HepG2 (cell line): ENCODE measurements around the gene IER2. TPM values are rescaled to one million over a fixed set of nuclear protein-coding genes. Genes with fewer than 3 reads are reported as not detected.

ENCODE experiments used
- DNMT3B ChIP-seq: conservative IDR thresholded peaks from 2 replicates; pipeline ENCODE4 v1.6.1; 2016; ENCODE audit warnings: missing biosample characterization, control low read depth
- FOXC1 ChIP-seq: sonication (generic); formaldehyde crosslinking; IDR thresholded peaks from 2 replicates; pipeline ENCODE4 v1.8.0; 2022; ENCODE audit warnings: mild to moderate bottlenecking, missing genetic modification reagents, borderline replicate concordance
- PPARG ChIP-seq: conservative IDR thresholded peaks from 2 replicates; pipeline ENCODE4 v1.6.1; 2016; ENCODE audit warnings: missing biosample characterization, missing genetic modification reagents
- TBL1XR1 ChIP-seq: fragments of 150-350 bp; IDR thresholded peaks from 2 replicates; pipeline ENCODE4 v1.6.1; 2014; ENCODE audit warnings: borderline replicate concordance, low read length; ENCODE audit not compliant: partially characterized antibody
- ZBTB1 ChIP-seq: sonication (generic); formaldehyde crosslinking; IDR thresholded peaks from 2 replicates; pipeline ENCODE4 v1.4.0; 2020; ENCODE audit warnings: missing genetic modification reagents, borderline replicate concordance
- ZNF788 ChIP-seq: sonication (generic); formaldehyde crosslinking; IDR thresholded peaks from 2 replicates; pipeline ENCODE4 v1.5.0; 2020; ENCODE audit warnings: mild to moderate bottlenecking, missing genetic modification reagents, borderline replicate concordance
- polyA plus RNA-seq, 8 experiments: library from polyadenylated mRNA; depleted of rRNA in 3 of 8; stranded (reverse) in 7 of 8; unstranded in 1 of 8; fragments of >200 nt; fragmentation: Illumina TruSeq in 4 of 8; extraction: Trizol in 4 of 8; gene quantifications; 2 replicates each; pipeline versions ENCODE4 v1.2.1 to v1.2.3, GENCODE V29; 2011 to 2016; ENCODE audit warnings: low read depth in 4 of 8, missing spikeins in 1 of 8, mixed read lengths in 1 of 8; ENCODE audit not compliant: insufficient read depth in 1 of 8
- total RNA-seq, 5 experiments: library from RNA; depleted of rRNA; stranded (reverse); fragments of >200 nt; fragmentation: Illumina TruSeq; extraction: Trizol; gene quantifications; 2 replicates each; pipeline ENCODE4 v1.2.3, GENCODE V29; 2016; ENCODE audit warnings: low read depth in 1 of 5
- TF ChIP-seq, protein P1 (sequence below): sonication (generic); formaldehyde crosslinking; IDR thresholded peaks from 2 replicates; pipeline ENCODE4 v1.4.0; 2020; ENCODE audit warnings: missing genetic modification reagents, borderline replicate concordance
- TF ChIP-seq, protein P2 (sequence below), 2 experiments: sonication (generic) in 1 of 2; formaldehyde crosslinking in 1 of 2; IDR thresholded peaks; 2 replicates each; pipeline versions ENCODE4 v1.5.1 to v1.6.1; 2011 to 2020; ENCODE audit warnings: borderline replicate concordance in 1 of 2, low read depth in 1 of 2, low read length in 1 of 2, mild to moderate bottlenecking in 1 of 2, missing genetic modification reagents in 1 of 2, moderate library complexity in 1 of 2
- TF ChIP-seq, protein P3 (sequence below): IDR thresholded peaks from 2 replicates; pipeline ENCODE4 v1.6.1; 2016; ENCODE audit warnings: mild to moderate bottlenecking
- TF ChIP-seq, protein P4 (sequence below): sonication (generic); formaldehyde crosslinking; IDR thresholded peaks from 2 replicates; pipeline ENCODE4 v1.9.0; 2022; ENCODE audit warnings: low read depth, missing genetic modification reagents
- TF ChIP-seq, protein P5 (sequence below): sonication (generic); formaldehyde crosslinking; IDR thresholded peaks from 2 replicates; pipeline ENCODE4 v1.9.0; 2021; ENCODE audit warnings: mild to moderate bottlenecking, missing genetic modification reagents

The IER2 gene
- total and polyA plus RNA-seq, 2 of the 13 experiments (the other 11 are each of a cell fraction or from before 2014, with no cell fraction given), result 10.1 to 14.3 TPM

DNA sequence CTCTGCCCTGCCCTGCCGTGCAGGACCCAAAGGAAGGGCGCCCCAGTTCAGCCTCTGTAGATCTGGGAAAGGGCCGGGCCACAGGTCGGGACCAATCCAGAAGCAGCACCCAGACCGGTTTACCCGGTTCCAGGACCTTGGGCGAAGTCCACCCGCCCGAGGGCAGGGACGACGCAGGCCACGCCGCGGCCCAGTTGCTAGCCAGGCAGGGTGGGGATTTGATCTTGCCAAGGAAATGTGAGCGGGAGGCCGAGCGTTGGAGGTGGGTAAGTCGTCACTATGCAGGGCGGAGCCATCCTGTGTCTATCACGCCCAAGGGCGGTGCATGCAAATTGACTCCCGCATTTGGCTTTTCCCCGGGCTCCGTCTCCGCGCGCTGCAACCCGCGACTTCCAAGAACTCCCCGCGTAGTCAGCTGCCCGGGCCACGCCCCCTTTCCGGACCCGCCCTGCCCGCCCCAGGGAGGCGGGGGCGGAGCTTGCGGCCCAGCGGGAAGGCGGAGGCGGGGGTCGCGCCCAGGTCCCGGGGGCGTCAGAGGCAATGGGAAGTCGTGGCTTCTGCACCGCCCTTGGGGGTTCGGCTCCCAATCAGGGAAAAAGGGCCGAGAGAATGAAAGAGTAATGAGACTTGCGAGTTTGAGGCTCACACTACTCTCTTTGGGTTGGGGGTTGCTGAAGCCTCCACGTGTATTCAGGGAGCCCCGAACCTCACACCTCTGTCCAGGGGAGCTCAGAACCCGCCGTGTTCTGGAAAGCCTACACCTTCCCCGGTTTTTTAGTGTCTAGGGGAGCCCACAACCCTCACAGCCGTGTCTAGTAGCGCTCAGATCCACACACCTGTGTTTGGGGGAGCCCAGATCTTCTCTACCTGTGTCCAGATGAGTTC is 12.8 kb downstream of the IER2 start (continued):
- TF ChIP-seq, protein P1, sequence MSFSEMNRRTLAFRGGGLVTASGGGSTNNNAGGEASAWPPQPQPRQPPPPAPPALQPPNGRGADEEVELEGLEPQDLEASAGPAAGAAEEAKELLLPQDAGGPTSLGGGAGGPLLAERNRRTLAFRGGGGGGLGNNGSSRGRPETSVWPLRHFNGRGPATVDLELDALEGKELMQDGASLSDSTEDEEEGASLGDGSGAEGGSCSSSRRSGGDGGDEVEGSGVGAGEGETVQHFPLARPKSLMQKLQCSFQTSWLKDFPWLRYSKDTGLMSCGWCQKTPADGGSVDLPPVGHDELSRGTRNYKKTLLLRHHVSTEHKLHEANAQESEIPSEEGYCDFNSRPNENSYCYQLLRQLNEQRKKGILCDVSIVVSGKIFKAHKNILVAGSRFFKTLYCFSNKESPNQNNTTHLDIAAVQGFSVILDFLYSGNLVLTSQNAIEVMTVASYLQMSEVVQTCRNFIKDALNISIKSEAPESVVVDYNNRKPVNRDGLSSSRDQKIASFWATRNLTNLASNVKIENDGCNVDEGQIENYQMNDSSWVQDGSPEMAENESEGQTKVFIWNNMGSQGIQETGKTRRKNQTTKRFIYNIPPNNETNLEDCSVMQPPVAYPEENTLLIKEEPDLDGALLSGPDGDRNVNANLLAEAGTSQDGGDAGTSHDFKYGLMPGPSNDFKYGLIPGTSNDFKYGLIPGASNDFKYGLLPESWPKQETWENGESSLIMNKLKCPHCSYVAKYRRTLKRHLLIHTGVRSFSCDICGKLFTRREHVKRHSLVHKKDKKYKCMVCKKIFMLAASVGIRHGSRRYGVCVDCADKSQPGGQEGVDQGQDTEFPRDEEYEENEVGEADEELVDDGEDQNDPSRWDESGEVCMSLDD (CRISPR knock-in tag), result 0 out of 2 replicates have a peak, but pooled peaks have one; percentile 17
- TF ChIP-seq ZNF788 (CRISPR knock-in tag), result peak; percentile 93; the same call in 1 of the 2 replicates
- 0 out of 2 replicates have a peak, but pooled peaks have one; percentile 20 for TF ChIP-seq PPARG (CRISPR knock-in tag)
- TF ChIP-seq, protein P2, sequence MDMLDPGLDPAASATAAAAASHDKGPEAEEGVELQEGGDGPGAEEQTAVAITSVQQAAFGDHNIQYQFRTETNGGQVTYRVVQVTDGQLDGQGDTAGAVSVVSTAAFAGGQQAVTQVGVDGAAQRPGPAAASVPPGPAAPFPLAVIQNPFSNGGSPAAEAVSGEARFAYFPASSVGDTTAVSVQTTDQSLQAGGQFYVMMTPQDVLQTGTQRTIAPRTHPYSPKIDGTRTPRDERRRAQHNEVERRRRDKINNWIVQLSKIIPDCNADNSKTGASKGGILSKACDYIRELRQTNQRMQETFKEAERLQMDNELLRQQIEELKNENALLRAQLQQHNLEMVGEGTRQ (IDR thresholded peaks at IDR 0.05; ENCODE audit: low read depth, low read length), result no peak
- TF ChIP-seq, protein P2 (CRISPR knock-in tag; IDR thresholded peaks at IDR 0.05; ENCODE audit: borderline replicate concordance), result peak; percentile 79; the same call in 1 of the 2 replicates
- peak; percentile 42; the same call in 1 of the 2 replicates for TF ChIP-seq FOXC1 (CRISPR knock-in tag)
- TF ChIP-seq, protein P3, sequence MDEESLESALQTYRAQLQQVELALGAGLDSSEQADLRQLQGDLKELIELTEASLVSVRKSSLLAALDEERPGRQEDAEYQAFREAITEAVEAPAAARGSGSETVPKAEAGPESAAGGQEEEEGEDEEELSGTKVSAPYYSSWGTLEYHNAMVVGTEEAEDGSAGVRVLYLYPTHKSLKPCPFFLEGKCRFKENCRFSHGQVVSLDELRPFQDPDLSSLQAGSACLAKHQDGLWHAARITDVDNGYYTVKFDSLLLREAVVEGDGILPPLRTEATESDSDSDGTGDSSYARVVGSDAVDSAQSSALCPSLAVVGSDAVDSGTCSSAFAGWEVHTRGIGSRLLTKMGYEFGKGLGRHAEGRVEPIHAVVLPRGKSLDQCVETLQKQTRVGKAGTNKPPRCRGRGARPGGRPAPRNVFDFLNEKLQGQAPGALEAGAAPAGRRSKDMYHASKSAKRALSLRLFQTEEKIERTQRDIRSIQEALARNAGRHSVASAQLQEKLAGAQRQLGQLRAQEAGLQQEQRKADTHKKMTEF (CRISPR knock-in tag), result peak; percentile 92
- TF ChIP-seq, protein P4, sequence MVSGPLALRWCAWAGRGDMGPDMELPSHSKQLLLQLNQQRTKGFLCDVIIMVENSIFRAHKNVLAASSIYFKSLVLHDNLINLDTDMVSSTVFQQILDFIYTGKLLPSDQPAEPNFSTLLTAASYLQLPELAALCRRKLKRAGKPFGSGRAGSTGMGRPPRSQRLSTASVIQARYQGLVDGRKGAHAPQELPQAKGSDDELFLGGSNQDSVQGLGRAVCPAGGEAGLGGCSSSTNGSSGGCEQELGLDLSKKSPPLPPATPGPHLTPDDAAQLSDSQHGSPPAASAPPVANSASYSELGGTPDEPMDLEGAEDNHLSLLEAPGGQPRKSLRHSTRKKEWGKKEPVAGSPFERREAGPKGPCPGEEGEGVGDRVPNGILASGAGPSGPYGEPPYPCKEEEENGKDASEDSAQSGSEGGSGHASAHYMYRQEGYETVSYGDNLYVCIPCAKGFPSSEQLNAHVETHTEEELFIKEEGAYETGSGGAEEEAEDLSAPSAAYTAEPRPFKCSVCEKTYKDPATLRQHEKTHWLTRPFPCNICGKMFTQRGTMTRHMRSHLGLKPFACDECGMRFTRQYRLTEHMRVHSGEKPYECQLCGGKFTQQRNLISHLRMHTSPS (CRISPR knock-in tag), result peak; percentile 84
- 0 out of 2 replicates have a peak, but pooled peaks have one; percentile 48 for TF ChIP-seq ZBTB1 (CRISPR knock-in tag)
- no peak for TF ChIP-seq DNMT3B (CRISPR knock-in tag)
- TF ChIP-seq, protein P5, sequence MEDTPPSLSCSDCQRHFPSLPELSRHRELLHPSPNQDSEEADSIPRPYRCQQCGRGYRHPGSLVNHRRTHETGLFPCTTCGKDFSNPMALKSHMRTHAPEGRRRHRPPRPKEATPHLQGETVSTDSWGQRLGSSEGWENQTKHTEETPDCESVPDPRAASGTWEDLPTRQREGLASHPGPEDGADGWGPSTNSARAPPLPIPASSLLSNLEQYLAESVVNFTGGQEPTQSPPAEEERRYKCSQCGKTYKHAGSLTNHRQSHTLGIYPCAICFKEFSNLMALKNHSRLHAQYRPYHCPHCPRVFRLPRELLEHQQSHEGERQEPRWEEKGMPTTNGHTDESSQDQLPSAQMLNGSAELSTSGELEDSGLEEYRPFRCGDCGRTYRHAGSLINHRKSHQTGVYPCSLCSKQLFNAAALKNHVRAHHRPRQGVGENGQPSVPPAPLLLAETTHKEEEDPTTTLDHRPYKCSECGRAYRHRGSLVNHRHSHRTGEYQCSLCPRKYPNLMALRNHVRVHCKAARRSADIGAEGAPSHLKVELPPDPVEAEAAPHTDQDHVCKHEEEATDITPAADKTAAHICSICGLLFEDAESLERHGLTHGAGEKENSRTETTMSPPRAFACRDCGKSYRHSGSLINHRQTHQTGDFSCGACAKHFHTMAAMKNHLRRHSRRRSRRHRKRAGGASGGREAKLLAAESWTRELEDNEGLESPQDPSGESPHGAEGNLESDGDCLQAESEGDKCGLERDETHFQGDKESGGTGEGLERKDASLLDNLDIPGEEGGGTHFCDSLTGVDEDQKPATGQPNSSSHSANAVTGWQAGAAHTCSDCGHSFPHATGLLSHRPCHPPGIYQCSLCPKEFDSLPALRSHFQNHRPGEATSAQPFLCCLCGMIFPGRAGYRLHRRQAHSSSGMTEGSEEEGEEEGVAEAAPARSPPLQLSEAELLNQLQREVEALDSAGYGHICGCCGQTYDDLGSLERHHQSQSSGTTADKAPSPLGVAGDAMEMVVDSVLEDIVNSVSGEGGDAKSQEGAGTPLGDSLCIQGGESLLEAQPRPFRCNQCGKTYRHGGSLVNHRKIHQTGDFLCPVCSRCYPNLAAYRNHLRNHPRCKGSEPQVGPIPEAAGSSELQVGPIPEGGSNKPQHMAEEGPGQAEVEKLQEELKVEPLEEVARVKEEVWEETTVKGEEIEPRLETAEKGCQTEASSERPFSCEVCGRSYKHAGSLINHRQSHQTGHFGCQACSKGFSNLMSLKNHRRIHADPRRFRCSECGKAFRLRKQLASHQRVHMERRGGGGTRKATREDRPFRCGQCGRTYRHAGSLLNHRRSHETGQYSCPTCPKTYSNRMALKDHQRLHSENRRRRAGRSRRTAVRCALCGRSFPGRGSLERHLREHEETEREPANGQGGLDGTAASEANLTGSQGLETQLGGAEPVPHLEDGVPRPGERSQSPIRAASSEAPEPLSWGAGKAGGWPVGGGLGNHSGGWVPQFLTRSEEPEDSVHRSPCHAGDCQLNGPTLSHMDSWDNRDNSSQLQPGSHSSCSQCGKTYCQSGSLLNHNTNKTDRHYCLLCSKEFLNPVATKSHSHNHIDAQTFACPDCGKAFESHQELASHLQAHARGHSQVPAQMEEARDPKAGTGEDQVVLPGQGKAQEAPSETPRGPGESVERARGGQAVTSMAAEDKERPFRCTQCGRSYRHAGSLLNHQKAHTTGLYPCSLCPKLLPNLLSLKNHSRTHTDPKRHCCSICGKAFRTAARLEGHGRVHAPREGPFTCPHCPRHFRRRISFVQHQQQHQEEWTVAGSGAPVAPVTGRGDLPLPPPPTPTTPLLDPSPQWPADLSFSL (CRISPR knock-in tag), result no peak
- TF ChIP-seq TBL1XR1, result peak; percentile 14
